ENCODE results near the gene NET1. TPM values are rescaled to one million over a fixed set of nuclear protein-coding genes. Genes with fewer than 3 reads are reported as not detected.

NET1 gene
- total RNA-seq, 2 experiments from 2014 or later = 25.3 to 25.6 TPM

DNA sequence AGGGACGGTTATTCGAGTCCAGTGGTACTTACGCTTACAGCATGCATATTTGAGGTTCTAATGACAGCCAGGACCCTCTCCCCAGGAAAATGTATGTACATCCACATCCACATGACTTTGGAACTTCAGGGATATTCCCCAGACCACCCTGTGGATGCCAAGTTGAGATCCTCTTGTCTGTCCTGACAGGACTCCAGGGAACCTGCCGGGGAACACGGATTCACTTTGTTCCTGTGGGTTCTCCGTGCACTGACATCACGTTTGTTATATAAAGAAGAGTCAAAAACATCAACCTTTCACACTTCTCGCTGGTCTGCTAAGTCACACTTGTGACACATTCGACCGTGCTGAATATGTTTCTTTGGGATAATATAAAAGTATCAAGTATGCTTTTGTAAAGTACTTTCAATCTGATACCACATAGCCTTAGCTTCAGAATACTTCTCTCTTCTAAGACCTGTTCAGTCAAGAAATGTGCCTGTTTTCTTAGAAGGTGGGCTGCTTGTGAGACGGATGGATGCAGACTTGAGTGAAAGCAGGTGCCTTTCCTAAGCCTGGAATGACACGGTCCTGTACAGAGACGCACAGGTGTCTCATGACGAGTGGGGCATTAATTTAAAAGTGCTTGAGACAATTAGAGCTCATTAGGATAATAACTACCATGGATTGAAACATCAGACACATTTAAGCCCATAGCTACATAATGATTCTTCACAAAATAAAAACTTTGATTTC lies 48.3 kb downstream of the NET1 start:
- ChIA-PET POLR2A (no interaction called here), CTCF (interaction anchor here (0.6 to 3.2 kb wide), 2 partner anchors 162 to 344 kb away, joined by 3 to 19 read pairs; no protein-coding TSS in a partner anchor)
- no peaks in the 10 kb centered on the region for H3K9me3 Mint-ChIP-seq
- DNase-seq = no peak
- H3K36me3 Mint-ChIP-seq = peaks cover 13% of the 10 kb centered on the region
- peaks cover 8% of the 10 kb centered on the region for H3K4me1 Mint-ChIP-seq (ENCODE audit: low read depth)
- H3K27ac Mint-ChIP-seq = no peak overlapping the region
- no peaks in the 10 kb centered on the region for H3K27me3 Mint-ChIP-seq
- intact Hi-C loops (cut with micrococcal nuclease) = no loop called here
- no peak overlapping the region for H3K4me3 Mint-ChIP-seq

DNA sequence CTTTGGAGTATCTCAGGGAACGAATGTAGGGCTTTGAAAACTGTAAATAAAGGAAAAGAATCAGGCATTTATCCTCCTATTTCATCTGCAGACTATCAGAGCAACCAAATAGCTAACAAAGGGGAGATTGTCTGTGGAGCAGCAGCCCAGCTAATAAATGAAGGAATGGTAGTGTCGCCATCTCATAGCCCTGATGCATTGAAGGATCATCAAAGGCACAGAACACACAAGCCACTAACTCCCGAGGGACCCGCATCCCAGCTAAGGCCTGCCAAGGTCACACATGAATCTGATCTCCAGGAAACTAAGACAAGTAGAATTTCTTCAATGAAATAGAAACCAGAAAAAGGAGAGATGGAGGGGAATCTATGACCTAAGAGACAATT lies 48.8 kb downstream of the NET1 start:
- DNase-seq = no peak
- CTCF ChIA-PET = interaction anchor here (0.6 to 3.2 kb wide), 3 partner anchors 27 to 344 kb away, joined by 3 to 19 read pairs (median 3); no protein-coding TSS in a partner anchor
- Mint-ChIP-seq H3K27me3 (no peaks in the 10 kb centered on the region), H3K4me1 (ENCODE audit: low read depth) (peaks cover 8% of the 10 kb centered on the region), H3K4me3 (no peak overlapping the region), H3K36me3 (peaks cover 11% of the 10 kb centered on the region), H3K27ac (no peak overlapping the region), H3K9me3 (no peaks in the 10 kb centered on the region)
- intact Hi-C loops (cut with micrococcal nuclease) = no loop called here
- POLR2A ChIA-PET = no interaction called here

DNA sequence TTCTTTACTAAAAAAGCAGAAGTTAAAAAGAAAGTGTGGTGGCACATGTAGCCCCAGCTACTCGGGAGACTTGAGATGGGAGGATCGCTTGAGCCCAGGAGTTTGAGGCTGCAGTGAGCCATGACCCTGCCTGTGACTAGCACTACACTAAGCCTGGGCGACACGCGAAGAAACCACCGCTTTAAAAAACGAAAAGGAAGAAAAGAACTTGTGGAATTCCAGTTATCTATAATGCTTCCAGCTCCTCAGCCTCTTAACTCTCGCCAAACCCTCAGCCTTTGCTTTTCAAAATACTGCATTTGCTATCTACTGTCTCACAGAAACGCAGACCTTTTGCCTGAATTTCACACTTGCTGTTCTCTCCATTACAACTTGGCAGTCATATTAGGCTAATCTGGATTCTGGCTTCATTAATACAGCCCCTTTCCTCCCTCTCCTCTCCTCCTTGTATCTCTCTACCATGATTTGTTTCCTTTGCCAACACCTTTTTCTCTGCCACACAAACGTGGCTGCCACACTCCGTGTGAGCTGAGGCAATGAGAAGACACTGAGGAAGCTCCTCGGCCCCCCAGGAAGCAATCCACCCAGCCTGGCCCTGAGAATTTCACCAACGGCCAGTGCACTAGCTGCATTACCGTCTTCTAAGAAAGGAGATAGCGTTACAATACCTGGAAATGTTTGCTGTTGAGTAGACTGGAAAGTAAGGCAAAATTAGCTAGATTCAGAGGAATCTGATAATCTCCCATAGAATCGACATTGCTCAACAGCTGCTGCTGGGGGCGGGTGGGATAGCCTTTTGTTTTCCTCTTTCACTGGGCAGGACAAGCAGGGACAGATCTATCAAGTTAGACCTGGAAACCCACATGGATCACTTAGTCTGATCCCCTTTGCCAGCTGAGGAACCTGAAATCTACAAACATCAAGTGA lies 49.8 kb downstream of the NET1 start:
- H3K27me3 Mint-ChIP-seq = no peaks in the 10 kb centered on the region
- intact Hi-C loops (cut with micrococcal nuclease) = no loop called here
- H3K4me3 Mint-ChIP-seq = no peak overlapping the region
- H3K36me3 Mint-ChIP-seq = peaks cover 4% of the 10 kb centered on the region
- no peaks in the 10 kb centered on the region for H3K9me3 Mint-ChIP-seq
- ChIA-PET POLR2A (no interaction called here), CTCF (interaction anchor here (0.9 to 3.2 kb wide), 4 partner anchors 20 to 167 kb away, joined by 3 to 19 read pairs (median 4); no protein-coding TSS in a partner anchor)
- no peak for DNase-seq
- H3K27ac Mint-ChIP-seq = no peak overlapping the region
- H3K4me1 Mint-ChIP-seq (ENCODE audit: low read depth) = peaks cover 8% of the 10 kb centered on the region

DNA sequence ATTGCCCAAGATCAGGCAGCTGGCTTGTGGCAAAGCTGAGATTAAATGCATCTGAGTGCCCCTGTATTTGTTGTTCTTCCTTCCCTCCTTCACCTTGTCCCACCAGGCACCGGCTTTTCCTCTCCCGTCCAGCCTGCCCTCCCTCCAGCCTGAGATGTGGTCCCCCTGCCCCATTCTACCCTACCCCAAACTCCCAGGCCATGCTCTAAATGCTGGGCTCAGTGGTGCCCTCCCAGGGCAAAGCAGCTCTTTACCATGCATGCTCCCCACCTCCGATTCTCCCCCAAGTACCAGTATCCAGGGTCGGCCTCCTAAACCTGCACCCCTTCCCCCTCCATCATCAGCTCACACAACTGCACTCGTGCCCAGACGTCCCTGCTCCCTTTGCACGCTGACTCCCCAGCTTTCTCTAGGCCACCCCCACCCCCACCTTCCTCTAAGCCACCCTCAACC lies 50.5 kb downstream of the NET1 start:
- intact Hi-C loops (cut with micrococcal nuclease) = no loop called here
- CTCF ChIA-PET = interaction anchor here (1.0 to 3.2 kb wide), 3 partner anchors 20 to 166 kb away, joined by 3 to 19 read pairs (median 5); no protein-coding TSS in a partner anchor
- Mint-ChIP-seq H3K4me3 (no peak overlapping the region), H3K27ac (no peak overlapping the region), H3K4me1 (ENCODE audit: low read depth) (peaks cover 6% of the 10 kb centered on the region), H3K36me3 (peaks cover 2% of the 10 kb centered on the region), H3K27me3 (no peaks in the 10 kb centered on the region), H3K9me3 (no peaks in the 10 kb centered on the region)
- DNase-seq = no peak
- POLR2A ChIA-PET = no interaction called here

DNA sequence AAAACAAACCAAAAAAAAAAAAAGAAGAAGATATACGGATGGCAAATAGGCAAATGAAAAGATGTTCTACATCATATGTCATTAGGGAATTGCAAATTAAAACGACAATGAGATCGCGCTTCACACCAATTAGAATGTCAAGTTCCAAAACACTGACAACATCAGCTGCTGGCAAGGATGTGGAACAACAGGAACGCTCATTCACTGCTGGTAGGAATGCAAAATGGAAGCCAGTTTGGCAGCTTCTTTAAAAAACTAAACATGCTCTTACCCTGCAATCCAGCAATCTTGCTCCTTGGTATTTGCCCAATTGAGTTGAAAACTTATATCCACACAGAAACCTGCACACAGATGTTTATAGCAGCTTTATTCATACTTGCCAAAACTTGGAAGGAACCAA lies 52.2 kb downstream of the NET1 start:
- POLR2A ChIA-PET = no interaction called here
- Mint-ChIP-seq H3K4me1 (ENCODE audit: low read depth) (no peaks in the 10 kb centered on the region), H3K36me3 (no peaks in the 10 kb centered on the region), H3K9me3 (no peaks in the 10 kb centered on the region), H3K27me3 (no peaks in the 10 kb centered on the region), H3K4me3 (no peak overlapping the region), H3K27ac (no peak overlapping the region)
- DNase-seq = no peak
- intact Hi-C loops (cut with micrococcal nuclease) = no loop called here
- CTCF ChIA-PET = no interaction called here

DNA sequence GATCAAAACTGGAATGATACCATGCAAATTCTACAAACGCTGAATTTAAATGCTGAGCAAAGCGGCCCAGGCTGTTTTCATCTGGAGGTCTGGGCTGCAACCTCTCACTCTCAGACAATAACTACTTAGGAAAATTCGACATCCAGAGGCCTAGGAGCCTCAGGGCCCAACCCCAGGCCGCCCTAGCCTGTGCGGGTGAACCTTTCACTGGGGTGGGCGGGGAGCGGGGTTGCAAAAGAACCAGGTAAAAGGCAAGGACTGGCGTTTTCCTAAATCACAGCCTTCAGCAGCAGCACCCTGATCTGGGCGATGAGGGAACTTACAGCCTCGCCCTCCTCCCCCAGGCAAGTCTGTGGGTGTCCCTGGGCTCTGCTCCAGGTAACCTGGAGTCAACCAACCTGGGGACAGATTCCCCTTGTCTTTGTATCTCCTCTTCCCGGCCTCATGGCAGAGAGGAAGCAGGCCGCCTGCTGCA lies 53.7 kb downstream of the NET1 start:
- POLR2A ChIA-PET = no interaction called here

DNA sequence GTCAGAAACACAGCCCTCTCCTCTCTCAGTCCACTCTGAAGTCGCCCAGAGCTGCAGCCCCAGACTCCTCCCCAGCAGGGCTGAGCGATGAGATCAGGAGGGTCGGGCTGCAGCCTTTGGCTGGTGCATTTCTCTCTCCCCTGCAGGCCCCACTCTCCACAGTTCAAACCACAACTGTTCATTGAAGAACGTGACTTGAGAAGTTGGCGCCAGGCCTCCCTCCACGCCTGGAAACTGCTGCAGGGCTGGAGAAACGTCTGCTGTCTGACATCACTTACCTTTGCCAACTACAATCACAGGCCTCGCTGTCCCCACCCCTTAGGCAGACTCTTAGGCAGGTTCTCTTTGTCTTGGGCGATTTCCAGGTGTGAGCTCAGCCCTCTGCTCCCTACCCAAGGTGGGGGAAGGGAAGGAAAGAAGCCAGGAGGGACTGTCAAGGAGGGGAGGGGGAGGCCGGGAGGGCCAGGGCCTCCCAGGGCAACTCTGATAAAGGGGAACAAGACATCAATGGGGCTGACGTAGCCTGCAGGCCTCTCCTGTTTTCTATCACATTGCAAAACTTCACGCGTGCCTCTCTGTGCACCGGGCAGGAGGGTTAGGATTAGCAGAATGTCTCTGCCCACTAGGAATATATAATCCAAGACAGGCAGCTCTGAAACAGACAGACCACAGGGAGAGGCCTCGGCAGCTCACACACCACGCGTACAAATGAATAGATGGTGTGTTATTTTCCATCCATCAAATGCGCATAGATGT lies 54.3 kb downstream of the NET1 start:
- CTCF ChIA-PET = interaction anchor here (3.1 kb wide), 1 partner anchor 156 kb away, joined by 10 read pairs; no protein-coding TSS in a partner anchor
- Mint-ChIP-seq H3K4me1 (ENCODE audit: low read depth) (no peaks in the 10 kb centered on the region), H3K9me3 (no peaks in the 10 kb centered on the region), H3K27me3 (no peaks in the 10 kb centered on the region), H3K4me3 (no peak overlapping the region), H3K27ac (no peak overlapping the region), H3K36me3 (no peaks in the 10 kb centered on the region)
- no peak for DNase-seq
- POLR2A ChIA-PET = no interaction called here
- intact Hi-C loops (cut with micrococcal nuclease) = no loop called here

More for the DNA sequence above, 53.7 kb downstream of the NET1 start:
- Mint-ChIP-seq H3K4me3 (no peak overlapping the region), H3K9me3 (no peaks in the 10 kb centered on the region), H3K4me1 (ENCODE audit: low read depth) (no peaks in the 10 kb centered on the region), H3K36me3 (no peaks in the 10 kb centered on the region), H3K27me3 (no peaks in the 10 kb centered on the region), H3K27ac (no peak overlapping the region)
- no peak for DNase-seq
- CTCF ChIA-PET = no interaction called here
- intact Hi-C loops (cut with micrococcal nuclease) = no loop called here

DNA sequence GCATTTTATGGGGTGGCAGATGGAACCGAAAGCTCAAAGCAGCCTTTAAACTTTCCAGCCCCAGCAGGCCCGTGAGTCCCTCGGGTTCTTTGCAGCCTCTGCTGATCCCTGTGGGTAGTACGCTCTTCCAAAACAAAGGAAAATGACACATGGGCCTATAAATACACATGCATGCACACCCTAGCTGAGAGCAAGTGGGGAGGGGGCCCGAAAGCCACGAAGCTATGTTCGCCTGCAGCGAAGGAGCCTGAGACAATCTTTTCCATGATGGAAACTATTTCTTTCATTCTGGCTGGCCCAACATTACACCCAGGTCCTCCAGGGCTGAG lies 54.8 kb downstream of the NET1 start:
- Mint-ChIP-seq H3K36me3 (no peaks in the 10 kb centered on the region), H3K9me3 (no peaks in the 10 kb centered on the region), H3K4me3 (no peak overlapping the region), H3K4me1 (ENCODE audit: low read depth) (no peaks in the 10 kb centered on the region), H3K27ac (no peak overlapping the region), H3K27me3 (no peaks in the 10 kb centered on the region)
- POLR2A ChIA-PET = no interaction called here
- intact Hi-C loops (cut with micrococcal nuclease) = no loop called here
- CTCF ChIA-PET = interaction anchor here (3.1 kb wide), 1 partner anchor 156 kb away, joined by 10 read pairs; no protein-coding TSS in a partner anchor
- no peak for DNase-seq

DNA sequence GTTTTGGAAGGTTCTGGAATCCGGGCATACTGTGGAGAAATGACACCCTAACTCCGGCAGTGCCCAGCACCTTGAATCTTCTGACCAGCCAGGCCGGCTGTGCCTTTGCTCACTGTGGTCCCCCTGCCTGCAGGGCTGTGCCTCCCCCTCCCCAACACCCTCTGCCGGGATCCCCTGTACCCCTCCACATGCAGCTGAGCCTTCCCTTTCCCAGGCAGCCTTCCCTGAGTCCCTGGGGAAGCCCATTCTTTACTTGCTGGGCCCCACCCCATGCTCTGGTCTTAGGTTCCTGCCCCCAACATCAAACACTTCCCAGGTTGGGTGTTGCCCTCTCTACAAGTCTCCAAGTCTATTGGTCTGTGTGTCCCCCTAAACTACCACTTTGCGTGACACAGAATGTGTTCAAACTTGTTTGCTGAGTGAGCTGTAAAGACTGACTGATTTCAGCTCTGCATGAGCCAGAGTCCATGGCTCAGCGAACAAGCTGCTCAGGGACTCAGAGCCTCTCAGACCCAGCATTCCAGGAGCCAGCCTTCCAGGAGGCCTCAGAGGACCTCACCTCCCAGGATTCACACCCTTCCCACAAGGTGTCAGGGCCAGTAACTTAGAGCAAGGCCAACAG lies 55.4 kb downstream of the NET1 start:
- Mint-ChIP-seq H3K27me3 (no peaks in the 10 kb centered on the region), H3K4me1 (ENCODE audit: low read depth) (no peaks in the 10 kb centered on the region), H3K27ac (no peak overlapping the region), H3K9me3 (no peaks in the 10 kb centered on the region), H3K4me3 (no peak overlapping the region), H3K36me3 (no peaks in the 10 kb centered on the region)
- CTCF ChIA-PET = interaction anchor here (3.1 kb wide), 1 partner anchor 155 kb away, joined by 10 read pairs; no protein-coding TSS in a partner anchor
- intact Hi-C loops (cut with micrococcal nuclease) = no loop called here
- POLR2A ChIA-PET = no interaction called here
- no peak for DNase-seq

DNA sequence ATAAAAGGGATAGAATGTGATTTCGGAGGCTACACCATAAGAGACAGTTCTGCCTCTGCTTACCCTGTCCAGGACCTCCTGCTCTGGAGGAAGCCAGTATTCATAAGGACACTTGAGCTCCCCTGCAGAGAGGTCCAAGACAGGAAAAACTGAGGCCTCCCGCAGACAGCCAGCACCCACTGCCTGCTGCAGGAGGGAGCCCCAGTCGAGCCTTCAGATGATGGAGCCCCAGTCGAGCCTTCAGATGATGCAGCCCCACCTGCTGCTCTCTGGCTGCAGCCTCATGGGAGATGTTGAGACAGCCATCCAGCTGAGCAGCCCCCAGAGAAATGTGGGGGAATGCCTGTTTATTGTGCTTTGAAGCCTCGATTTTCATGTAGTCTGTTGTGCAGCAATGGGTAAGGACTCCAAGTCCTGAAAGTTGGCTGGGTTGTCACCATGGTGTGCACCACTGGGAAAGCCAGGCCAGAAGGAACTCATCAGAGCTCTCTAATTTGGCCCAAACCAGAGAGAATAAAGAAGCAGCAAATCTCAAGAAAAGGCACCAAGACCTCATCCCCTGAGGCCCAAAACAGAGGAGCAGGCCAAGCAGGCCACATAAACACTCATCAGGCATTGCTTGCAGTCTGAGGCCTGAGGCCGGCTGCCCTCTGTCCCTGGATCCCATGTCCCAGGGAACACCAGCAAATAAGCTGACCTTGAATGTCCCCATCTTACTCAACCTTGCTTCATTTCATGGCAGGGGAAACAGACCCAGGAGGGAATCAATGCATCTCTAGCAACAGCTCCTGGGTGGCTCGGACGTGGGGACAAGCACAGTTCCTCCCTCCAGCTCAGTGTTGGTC lies 56.1 kb downstream of the NET1 start:
- Mint-ChIP-seq H3K27ac (no peak overlapping the region), H3K9me3 (no peaks in the 10 kb centered on the region), H3K4me3 (no peak overlapping the region), H3K27me3 (no peaks in the 10 kb centered on the region), H3K4me1 (ENCODE audit: low read depth) (no peaks in the 10 kb centered on the region), H3K36me3 (no peaks in the 10 kb centered on the region)
- no peak for DNase-seq
- ChIA-PET CTCF (interaction anchor here (3.1 kb wide), 1 partner anchor 155 kb away, joined by 10 read pairs; no protein-coding TSS in a partner anchor), POLR2A (no interaction called here)
- intact Hi-C loops (cut with micrococcal nuclease) = no loop called here

Measured in activated CD4-positive, alpha-beta memory T cell treated with anti-CD3 and anti-CD28 coated beads for 36 hours (primary cell).